Smooth muscle cell (in vitro differentiated cells): ENCODE measurements around the gene ZDHHC7. TPM values are rescaled to one million over a fixed set of nuclear protein-coding genes. Genes with fewer than 3 reads are reported as not detected.
"Not testable (repeated sequence)": the region's sequence is repeated elsewhere in the genome, so short reads cannot be mapped to it uniquely, and the experiment has no call there.

Experiments
- DNase-seq: peaks from one replicate; lab custom pipeline; 2025; ENCODE audit not compliant: unreplicated experiment; lab: John Stamatoyannopoulos, UW
- H2AFZ ChIP-seq: fragments of 200-600 bp; sonication (generic); 2 replicates; pipeline ENCODE4 v1.6.0; 2016; ENCODE audit warnings: antibody characterized with exemption, low read depth, mild to moderate bottlenecking
- H3F3A ChIP-seq: fragments of 200-600 bp; sonication (generic); 2 replicates; pipeline ENCODE4 v1.6.0; 2017; ENCODE audit warnings: antibody characterized with exemption, low read depth
- H3K27ac ChIP-seq: fragments of 200-600 bp; sonication (generic); 2 replicates; pipeline ENCODE4 v1.5.1; 2016; ENCODE audit warnings: low read depth, mild to moderate bottlenecking
- H3K27me3 ChIP-seq: fragments of 200-600 bp; sonication (generic); 2 replicates; pipeline ENCODE4 v1.6.1; 2016; ENCODE audit warnings: low read depth, mild to moderate bottlenecking
- H3K36me3 ChIP-seq: fragments of 200-600 bp; sonication (generic); 2 replicates; pipeline ENCODE4 v1.5.1; 2016; ENCODE audit warnings: low read depth
- H3K4me1 ChIP-seq: fragments of 200-600 bp; sonication (generic); 2 replicates; pipeline ENCODE4 v1.5.1; 2016; ENCODE audit warnings: low read depth
- H3K4me2 ChIP-seq: fragments of 200-600 bp; sonication (generic); 2 replicates; pipeline ENCODE4 v1.6.0; 2016; ENCODE audit warnings: mild to moderate bottlenecking
- H3K4me3 ChIP-seq: fragments of 200-600 bp; sonication (generic); 2 replicates; pipeline ENCODE4 v1.5.1; 2016; ENCODE audit warnings: mild to moderate bottlenecking
- H3K79me2 ChIP-seq: fragments of 200-600 bp; sonication (generic); 2 replicates; pipeline ENCODE4 v1.6.0; 2016; ENCODE audit warnings: low read depth, mild to moderate bottlenecking
- H3K9ac ChIP-seq: fragments of 200-600 bp; sonication (generic); 2 replicates; pipeline ENCODE4 v1.6.0; 2016; ENCODE audit warnings: low read depth
- H3K9me3 ChIP-seq: fragments of 200-600 bp; sonication (generic); replicated peaks from 2 replicates; pipeline ENCODE4 v1.5.1; 2016; ENCODE audit warnings: low read depth
- H4K20me1 ChIP-seq: fragments of 200-600 bp; sonication (generic); 2 replicates; pipeline ENCODE4 v1.6.0; 2016; ENCODE audit warnings: low read depth
- WGBS: methylation state at CpG from one replicate; pipeline ENCODE4 v1.1.7; 2016; ENCODE audit warnings: low lambda C conversion rate; 5-methylcytosine and 5-hydroxymethylcytosine counted together
- polyA plus RNA-seq: library from polyadenylated mRNA; unstranded; fragments of >200 nt; fragmentation: Nextera tagmentation; extraction: Ambion mirVana; gene quantifications from 2 replicates; pipeline ENCODE4 v1.2.1, GENCODE V29; 2016
- total RNA-seq: library from RNA; depleted of rRNA; stranded (reverse); fragments of >200 nt; gene quantifications from 2 replicates; pipeline ENCODE4 v1.2.3, GENCODE V29; 2014
- TF ChIP-seq, protein P1 (sequence below): fragments of 200-600 bp; sonication (generic); IDR thresholded peaks from 2 replicates; pipeline ENCODE4 v1.5.1; 2017; ENCODE audit warnings: borderline replicate concordance, mild to moderate bottlenecking, antibody characterized with exemption; ENCODE audit not compliant: insufficient read depth, poor library complexity, severe bottlenecking

ZDHHC7 gene
- total and polyA plus RNA-seq, 2 experiments from 2014 or later, result 31.9 to 39.1 TPM

GRCh38 chr16:84940670-84941551, 70.4 kb downstream of the ZDHHC7 start:
- Histone ChIP-seq H3F3A (no peaks in the 10 kb centered on the region), H3K4me1 (no peaks in the 10 kb centered on the region), H3K79me2 (no peaks in the 10 kb centered on the region), H4K20me1 (no peaks in the 10 kb centered on the region), H3K4me2 (no peak overlapping the region), H3K27me3 (no peaks in the 10 kb centered on the region), H3K27ac (peak overlapping the region; percentile 66), H3K9me3 (no peaks in the 10 kb centered on the region), H3K4me3 (no peak overlapping the region), H2AFZ (no peak overlapping the region), H3K9ac (peak overlapping the region; percentile 10), H3K36me3 (no peaks in the 10 kb centered on the region)
- TF ChIP-seq, protein P1, sequence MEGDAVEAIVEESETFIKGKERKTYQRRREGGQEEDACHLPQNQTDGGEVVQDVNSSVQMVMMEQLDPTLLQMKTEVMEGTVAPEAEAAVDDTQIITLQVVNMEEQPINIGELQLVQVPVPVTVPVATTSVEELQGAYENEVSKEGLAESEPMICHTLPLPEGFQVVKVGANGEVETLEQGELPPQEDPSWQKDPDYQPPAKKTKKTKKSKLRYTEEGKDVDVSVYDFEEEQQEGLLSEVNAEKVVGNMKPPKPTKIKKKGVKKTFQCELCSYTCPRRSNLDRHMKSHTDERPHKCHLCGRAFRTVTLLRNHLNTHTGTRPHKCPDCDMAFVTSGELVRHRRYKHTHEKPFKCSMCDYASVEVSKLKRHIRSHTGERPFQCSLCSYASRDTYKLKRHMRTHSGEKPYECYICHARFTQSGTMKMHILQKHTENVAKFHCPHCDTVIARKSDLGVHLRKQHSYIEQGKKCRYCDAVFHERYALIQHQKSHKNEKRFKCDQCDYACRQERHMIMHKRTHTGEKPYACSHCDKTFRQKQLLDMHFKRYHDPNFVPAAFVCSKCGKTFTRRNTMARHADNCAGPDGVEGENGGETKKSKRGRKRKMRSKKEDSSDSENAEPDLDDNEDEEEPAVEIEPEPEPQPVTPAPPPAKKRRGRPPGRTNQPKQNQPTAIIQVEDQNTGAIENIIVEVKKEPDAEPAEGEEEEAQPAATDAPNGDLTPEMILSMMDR, result no peak
- WGBS, result 70% methylated on average over 40 of the region's 41 CpGs
- no peak for DNase-seq

GRCh38 chr16:84938616-84939015, 72.7 kb downstream of the ZDHHC7 start:
- not testable (repeated sequence) for DNase-seq

GRCh38 chr16:84937196-84938005, 73.9 kb downstream of the ZDHHC7 start:
- TF ChIP-seq, protein P1, result no peak
- Histone ChIP-seq H3K4me1 (no peaks in the 10 kb centered on the region), H3K9me3 (no peaks in the 10 kb centered on the region), H3K27ac (no peak overlapping the region), H3F3A (no peaks in the 10 kb centered on the region), H3K4me2 (no peak overlapping the region), H4K20me1 (no peaks in the 10 kb centered on the region), H3K27me3 (no peaks in the 10 kb centered on the region), H3K36me3 (no peaks in the 10 kb centered on the region), H3K79me2 (no peaks in the 10 kb centered on the region), H3K9ac (no peak overlapping the region), H2AFZ (no peak overlapping the region), H3K4me3 (no peak overlapping the region)
- DNase-seq, result no peak
- 68% methylated on average over 9 of the region's 9 CpGs for WGBS

More at GRCh38 chr16:84938616-84939015, 72.7 kb downstream of the ZDHHC7 start:
- not testable (repeated sequence) for H3K9ac ChIP-seq, H3K36me3 ChIP-seq, H2AFZ ChIP-seq, H3K4me2 ChIP-seq, H3K4me1 ChIP-seq, H3F3A ChIP-seq, H3K4me3 ChIP-seq, H3K27me3 ChIP-seq, H3K27ac ChIP-seq, H4K20me1 ChIP-seq, H3K9me3 ChIP-seq, H3K79me2 ChIP-seq
- 86% methylated on average over 6 of the region's 6 CpGs for WGBS

- no peak overlapping the region for H3K4me3 ChIP-seq
- no peaks in the 10 kb centered on the region for H3K36me3 ChIP-seq
- no peaks in the 10 kb centered on the region for H3K27me3 ChIP-seq
- no peak overlapping the region for H3K27ac ChIP-seq
- no peak overlapping the region for H3K4me2 ChIP-seq
- H3K79me2 ChIP-seq, result no peaks in the 10 kb centered on the region
- no peak overlapping the region for H2AFZ ChIP-seq
- 91% methylated on average over 29 of the region's 29 CpGs for WGBS
- no peak overlapping the region for H3K9ac ChIP-seq
- H3K4me1 ChIP-seq, result no peaks in the 10 kb centered on the region
- no peaks in the 10 kb centered on the region for H4K20me1 ChIP-seq
- DNase-seq, result no peak
- H3K9me3 ChIP-seq, result no peaks in the 10 kb centered on the region
- TF ChIP-seq, protein P1, result no peak
- H3F3A ChIP-seq, result no peaks in the 10 kb centered on the region
Observed at GRCh38 chr16:84933774-84934631, 77.3 kb downstream of the ZDHHC7 start.
